Measurements from ENCODE around the gene ZNF431.
"Not testable (repeated sequence)": the region's sequence is repeated elsewhere in the genome, so short reads cannot be mapped to it uniquely, and the experiment has no call there.

Gene ZNF431

GRCh38 chr19:21147540-21147939 is 5.7 kb downstream of the ZNF431 start:
- DNase-seq (ENCODE audit: low read depth): no peak

GRCh38 chr19:21148681-21149080 is 6.8 kb downstream of the ZNF431 start:
- no peak for DNase-seq (ENCODE audit: low read depth)

GRCh38 chr19:21149877-21150276 is 8.0 kb downstream of the ZNF431 start:
- DNase-seq (ENCODE audit: low read depth): no peak

- no peak for DNase-seq (ENCODE audit: low read depth)
Measured at GRCh38 chr19:21151460-21151859, 9.6 kb downstream of the ZNF431 start.

GRCh38 chr19:21158523-21159135 is 16.8 kb downstream of the ZNF431 start:
- peak; percentile 70 for DNase-seq (ENCODE audit: low read depth)

GRCh38 chr19:21164541-21164940 is 22.7 kb downstream of the ZNF431 start:
- no peak for DNase-seq (ENCODE audit: low read depth)

- no peak for DNase-seq (ENCODE audit: low read depth)
Measured at GRCh38 chr19:21166436-21166835, 24.6 kb downstream of the ZNF431 start.

- DNase-seq (ENCODE audit: low read depth): peak; percentile 71
Measured at GRCh38 chr19:21197590-21198295, 55.9 kb downstream of the ZNF431 start.

GRCh38 chr19:21202865-21203494 is 61.1 kb downstream of the ZNF431 start:
- peak; percentile 62 for DNase-seq (ENCODE audit: low read depth)

GRCh38 chr19:21210037-21210621 is 68.3 kb downstream of the ZNF431 start:
- no peak for DNase-seq (ENCODE audit: low read depth)

GRCh38 chr19:21221693-21222092 is 79.9 kb downstream of the ZNF431 start:
- DNase-seq (ENCODE audit: low read depth): peak; percentile 57

- not testable (repeated sequence) for DNase-seq (ENCODE audit: low read depth)
Measured at GRCh38 chr19:21229938-21230337, 88.1 kb downstream of the ZNF431 start.

- DNase-seq (ENCODE audit: low read depth): no peak
Measured at GRCh38 chr19:21233691-21234090, 91.9 kb downstream of the ZNF431 start.

- DNase-seq (ENCODE audit: low read depth): not testable (repeated sequence)
Measured at GRCh38 chr19:21236751-21237150, 94.9 kb downstream of the ZNF431 start.

GRCh38 chr19:21238670-21239069 is 96.8 kb downstream of the ZNF431 start:
- no peak for DNase-seq (ENCODE audit: low read depth)

Data from iris pigment epithelial cell (primary cell).